Fibroblast of skin of left biceps (primary cell): ENCODE data around the gene APOM.

Source experiments
- DNase-seq, 2 experiments: peaks; one replicate each; pipeline ENCODE4 v3.0.0-alpha.2; 2013; ENCODE audit warnings: low read depth in 2 of 2

Gene APOM

DNA sequence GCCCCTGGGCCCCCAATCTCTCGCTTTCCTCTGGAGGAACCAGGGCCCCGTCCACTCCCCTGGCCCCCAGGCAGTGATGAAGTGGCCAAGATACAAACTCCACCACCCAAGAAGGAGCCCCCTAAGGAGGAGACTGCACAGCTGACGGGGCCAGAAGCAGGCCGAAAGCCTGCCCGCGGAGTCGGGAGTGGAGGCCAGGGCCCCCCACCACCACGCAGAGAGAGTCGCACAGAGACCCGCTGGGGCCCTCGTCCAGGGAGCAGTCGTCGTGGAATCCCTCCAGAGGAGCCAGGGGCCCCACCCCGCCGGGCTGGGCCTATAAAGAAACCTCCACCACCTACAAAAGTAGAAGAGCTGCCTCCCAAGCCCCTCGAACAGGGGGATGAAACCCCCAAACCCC is 24.5 kb upstream of the APOM start:
- DNase-seq: no peak

DNA sequence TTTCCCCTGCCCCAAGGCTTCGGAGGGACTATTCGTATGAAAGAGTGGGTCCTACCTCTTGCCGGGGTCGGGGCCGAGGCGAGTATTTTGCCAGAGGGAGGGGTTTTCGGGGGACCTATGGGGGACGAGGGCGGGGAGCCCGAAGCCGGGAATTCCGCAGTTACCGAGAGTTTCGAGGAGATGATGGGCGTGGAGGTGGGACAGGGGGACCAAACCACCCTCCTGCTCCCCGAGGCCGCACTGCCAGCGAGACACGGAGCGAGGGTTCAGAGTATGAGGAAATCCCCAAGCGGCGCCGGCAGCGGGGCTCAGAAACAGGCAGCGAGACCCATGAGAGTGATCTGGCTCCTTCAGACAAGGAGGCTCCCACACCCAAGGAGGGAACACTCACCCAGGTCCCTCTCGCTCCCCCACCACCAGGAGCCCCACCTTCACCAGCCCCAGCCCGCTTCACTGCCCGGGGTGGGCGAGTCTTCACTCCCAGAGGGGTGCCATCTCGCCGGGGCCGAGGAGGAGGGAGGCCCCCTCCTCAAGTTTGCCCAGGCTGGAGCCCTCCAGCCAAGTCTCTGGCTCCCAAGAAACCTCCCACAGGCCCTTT is 23.9 kb upstream of the APOM start:
- no peak for DNase-seq

DNA sequence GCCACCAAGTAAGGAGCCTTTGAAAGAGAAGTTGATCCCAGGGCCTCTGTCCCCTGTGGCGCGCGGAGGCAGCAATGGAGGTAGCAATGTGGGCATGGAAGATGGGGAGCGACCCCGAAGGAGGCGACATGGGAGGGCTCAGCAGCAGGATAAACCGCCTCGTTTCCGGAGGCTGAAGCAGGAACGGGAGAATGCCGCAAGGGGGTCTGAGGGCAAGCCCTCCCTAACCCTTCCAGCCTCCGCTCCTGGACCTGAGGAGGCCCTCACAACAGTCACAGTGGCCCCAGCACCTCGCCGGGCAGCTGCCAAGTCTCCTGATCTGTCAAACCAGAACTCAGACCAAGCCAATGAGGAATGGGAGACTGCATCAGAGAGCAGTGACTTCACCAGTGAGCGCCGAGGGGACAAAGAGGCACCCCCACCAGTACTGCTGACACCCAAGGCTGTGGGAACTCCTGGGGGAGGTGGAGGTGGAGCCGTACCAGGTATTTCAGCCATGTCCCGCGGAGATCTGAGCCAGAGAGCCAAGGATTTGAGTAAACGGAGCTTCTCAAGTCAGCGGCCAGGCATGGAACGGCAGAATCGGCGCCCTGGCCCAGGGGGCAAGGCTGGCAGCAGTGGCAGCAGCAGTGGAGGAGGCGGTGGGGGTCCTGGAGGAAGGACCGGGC is 23.3 kb upstream of the APOM start:
- no peak for DNase-seq

DNA sequence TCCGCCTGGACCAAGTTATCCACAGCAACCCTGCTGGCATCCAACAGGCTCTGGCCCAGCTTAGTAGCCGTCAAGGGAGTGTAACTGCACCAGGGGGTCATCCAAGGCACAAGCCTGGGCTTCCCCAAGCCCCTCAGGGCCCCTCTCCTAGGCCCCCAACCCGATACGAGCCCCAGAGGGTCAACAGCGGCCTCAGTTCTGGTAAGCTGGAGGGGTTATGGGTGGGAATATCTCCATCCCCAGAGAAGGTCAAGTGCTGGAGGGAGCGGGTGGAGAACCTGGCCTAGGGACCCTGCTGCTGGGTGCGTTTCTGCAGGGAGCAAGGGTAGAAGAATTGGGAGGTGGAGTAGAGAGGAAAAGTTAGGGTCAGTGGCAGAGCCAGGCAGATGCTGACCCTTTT is 22.2 kb upstream of the APOM start:
- no peak for DNase-seq

DNA sequence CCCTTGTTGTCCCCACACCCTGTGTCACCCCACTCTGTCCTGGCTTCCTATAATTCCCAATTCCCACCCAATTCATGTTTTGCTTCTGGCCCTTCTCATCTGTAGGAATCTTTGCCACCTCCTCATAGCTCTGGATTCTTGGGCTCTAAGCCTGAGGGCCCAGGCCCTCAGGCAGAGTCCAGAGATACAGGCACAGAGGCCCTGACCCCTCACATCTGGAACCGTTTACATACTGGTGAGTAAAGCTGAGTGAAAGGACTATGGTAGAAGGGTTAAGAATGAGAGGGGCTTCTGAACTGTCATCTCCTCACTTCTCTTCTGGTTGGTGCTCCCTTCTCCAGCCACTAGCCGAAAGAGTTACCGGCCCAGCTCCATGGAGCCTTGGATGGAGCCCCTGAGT is 21.6 kb upstream of the APOM start:
- no peak for DNase-seq

DNA sequence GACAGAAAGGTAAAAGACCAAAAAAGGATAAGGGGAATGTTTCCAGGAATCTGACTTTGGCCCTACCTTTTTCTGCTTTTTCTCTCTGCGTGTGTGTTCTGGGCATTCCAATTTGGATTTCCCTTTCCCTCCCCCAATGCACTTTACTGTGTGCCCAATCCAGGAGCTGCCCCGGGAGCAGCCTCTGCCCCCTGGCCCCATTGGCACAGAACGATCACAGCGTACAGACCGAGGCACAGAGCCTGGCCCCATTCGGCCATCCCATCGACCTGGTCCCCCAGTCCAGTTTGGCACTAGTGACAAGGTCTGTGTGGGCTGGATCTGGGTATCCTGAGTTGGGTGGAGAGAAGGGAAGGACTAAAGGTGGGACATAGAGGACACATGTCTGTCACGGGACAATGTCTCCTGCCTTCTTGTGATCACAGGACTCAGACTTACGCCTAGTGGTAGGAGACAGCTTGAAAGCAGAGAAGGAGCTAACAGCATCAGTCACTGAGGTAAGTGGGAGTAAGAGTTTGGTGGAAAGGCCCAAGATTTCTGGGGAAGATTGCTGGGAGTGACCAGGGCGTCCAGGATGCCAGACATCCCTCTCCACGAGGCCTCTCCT is 20.6 kb upstream of the APOM start:
- no peak for DNase-seq

DNA sequence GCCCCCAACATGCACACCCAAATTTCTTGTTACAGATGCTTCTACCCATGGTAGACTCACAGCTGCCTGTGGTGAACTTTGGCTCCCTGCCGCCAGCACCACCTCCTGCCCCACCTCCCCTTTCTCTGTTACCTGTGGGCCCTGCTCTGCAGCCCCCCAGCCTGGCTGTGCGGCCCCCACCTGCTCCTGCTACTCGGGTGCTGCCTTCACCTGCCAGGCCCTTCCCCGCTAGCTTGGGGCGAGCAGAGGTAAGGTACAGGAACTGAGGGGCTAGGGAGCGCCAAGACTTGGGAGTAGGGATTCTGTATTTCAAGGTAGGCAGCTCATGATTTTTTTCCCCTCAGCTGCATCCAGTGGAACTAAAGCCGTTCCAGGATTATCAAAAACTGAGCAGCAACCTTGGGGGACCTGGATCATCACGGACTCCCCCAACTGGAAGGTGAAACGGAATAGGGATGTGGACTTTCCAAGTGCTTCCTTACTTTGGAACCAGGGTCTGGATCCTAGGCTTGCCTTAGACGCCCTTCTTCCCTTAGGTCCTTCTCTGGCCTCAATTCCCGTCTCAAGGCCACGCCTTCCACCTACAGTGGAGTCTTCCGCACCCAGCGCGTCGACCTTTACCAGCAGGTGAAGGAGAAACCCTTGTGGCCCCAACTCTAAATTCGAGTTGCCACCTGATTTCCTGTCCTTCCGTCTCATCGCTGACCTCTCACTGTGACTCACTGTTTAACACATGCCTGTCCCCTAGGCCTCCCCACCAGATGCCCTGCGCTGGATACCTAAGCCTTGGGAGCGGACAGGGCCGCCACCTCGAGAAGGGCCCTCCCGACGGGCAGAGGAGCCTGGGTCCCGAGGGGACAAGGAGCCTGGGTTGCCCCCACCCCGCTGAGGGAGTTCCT is 18.7 kb upstream of the APOM start:
- no peak for DNase-seq

DNA sequence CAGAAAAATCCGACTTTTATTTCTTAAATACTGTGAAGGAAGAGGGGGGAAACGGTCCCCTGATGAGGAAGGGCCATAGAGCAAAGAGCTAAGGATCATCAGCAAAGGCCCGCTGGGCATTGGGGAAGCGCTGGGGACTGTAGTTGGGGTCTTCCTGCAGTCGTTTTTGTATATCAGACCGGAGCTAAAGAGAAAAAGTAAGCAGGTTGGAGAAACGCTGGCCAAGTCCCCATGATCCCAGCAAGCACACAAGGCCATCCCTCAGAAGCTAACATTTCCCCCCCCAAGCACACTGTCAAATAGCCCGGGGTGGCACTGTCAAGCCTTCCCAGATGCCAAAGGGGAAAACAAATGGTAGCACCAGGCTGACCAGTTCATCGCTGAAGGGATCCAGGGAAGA is 16.7 kb upstream of the APOM start:
- DNase-seq: no peak

DNA sequence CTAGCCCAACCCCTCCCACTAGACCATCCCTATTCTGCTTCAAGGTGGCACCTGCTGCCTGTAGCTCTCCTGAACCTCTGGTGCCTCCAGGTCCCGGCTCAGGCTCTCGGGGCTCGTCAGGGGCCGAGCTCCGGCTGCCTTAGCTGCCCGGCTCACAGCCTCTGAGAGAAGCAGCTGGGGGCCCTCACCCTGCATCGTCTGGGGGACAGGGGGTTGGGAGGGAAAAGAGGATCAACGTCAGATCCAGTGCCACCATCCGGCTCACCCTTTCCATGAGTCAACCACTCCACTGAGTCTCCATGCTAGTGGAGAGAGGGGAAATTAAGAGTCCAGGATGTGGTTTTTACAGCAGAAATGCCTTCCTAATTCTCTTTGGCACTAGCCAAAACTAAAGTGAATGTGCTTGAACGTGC is 16.2 kb upstream of the APOM start:
- no peak for DNase-seq

DNA sequence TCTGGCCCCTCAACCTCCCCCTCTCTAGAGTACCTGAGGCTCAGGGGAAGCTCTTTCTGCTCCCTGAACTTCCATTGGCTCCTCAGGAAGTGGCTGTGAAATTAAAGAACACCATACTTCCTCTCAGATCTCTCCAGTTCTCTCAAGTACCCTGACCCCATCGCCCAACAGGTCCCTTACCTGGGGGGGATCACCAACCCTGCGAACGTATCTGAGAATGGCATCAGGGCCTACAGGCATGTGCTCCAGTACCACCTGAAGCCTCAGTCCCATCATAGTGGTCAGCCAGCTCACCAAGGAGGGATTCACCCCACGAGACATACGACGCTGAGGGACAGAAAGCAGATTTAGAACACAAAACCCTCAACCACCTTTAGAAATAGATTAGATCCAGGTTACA is 15.1 kb upstream of the APOM start:
- no peak for DNase-seq

DNA sequence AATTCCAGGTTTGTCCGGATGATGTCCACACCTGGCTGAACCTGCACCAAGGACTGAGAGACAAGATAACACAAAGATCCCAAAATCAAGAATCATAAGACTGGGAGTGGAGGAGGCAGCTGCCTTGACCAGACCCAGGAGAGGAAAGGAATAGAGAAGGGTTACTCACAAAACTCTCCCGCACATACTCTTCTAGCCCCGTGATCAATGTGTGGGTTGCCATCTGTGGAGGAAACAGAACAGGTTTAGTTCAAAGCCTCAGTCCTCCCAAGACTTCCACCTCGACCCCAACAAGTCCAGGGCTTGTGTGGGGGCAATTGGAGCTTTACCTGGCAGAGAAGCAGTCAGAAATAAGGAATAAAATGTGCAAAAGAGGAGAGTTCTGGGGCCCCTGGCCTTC is 14.3 kb upstream of the APOM start:
- DNase-seq: no peak

DNA sequence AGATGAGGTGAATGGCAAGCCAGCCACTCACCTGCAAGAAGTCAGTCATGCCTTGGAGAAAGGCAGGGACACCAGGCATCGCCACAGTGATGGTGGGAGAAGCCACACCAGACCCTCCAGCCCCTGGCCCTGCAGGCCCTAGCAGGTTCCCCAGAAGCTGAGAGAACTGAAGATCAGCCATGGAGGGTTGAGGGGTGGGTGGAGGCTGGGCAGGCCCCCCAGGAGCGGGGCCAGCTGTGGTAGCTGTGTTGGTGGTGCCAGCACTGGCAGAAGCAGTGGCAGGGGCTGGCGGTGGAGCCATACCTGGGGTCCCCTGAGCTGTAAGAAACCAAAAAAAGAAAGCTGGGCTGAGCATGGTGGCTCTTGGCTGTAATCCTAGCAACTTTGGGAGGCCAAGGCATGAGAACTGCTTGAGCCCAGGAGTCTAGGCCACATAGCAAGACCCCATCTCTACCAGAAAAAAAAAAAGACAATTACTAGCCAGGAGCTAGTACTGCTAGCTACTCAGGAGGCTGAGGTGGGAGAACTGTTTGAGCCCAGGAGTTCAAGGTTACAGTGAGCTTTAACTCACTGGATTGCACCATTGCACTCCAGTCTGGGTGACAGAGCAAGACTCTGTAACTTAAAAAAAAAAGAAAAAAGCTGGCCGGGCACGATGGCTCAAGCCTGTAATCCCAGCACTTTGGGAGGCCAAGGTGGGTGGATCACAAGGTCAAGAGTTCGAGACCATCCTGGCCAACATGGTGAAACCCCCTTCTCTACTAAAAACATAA is 12.7 kb upstream of the APOM start:
- no peak for DNase-seq

DNA sequence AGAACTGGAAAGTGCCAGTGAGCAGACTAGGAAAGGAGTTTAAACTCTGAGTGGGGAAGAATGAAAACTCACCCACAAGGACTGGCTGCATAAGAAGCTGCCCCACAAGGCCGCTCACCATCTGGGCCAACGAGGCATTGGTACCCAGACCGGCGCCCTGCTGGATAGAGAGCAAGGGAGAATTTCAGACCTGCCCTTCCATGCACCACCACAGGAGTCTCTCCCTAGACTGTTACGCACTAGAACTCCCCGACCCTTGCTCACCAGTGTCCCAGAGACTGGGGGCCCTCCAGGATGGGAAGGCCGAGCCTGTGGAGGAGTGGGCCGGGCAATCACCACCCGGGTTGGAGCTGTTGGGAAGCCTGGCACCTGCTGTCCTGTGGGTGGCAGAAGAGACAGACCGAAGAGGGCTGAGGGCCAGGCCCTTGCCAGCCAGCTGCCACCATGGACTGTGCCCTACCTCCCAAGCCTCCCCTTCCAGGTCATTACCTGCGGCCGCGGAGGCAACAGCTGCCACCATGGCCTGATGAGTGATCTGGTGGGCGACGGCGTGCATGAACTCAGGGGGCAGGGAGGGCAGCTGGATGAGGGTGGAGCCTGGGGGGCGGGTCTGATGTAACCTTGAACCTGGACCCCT is 11.8 kb upstream of the APOM start:
- DNase-seq: no peak

DNA sequence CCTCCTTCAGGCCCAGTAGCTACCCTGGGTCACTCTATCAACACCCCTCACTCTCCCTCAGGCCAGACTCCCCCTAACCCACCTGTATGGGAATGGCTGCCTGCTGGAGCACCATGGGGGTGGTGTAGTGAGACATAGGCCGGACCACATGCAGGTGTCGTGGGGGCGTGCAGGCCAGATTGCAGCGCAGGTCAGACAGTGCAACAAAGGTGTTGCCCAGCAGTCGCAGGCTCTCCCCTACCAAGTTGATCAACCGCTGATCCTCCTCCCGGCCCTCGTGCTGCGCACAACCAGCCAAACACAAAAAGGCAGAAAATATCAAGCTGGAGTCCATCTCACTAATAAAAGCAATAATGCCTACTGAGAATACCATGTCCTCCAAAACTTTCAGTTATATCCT is 10.4 kb upstream of the APOM start:
- no peak for DNase-seq

DNA sequence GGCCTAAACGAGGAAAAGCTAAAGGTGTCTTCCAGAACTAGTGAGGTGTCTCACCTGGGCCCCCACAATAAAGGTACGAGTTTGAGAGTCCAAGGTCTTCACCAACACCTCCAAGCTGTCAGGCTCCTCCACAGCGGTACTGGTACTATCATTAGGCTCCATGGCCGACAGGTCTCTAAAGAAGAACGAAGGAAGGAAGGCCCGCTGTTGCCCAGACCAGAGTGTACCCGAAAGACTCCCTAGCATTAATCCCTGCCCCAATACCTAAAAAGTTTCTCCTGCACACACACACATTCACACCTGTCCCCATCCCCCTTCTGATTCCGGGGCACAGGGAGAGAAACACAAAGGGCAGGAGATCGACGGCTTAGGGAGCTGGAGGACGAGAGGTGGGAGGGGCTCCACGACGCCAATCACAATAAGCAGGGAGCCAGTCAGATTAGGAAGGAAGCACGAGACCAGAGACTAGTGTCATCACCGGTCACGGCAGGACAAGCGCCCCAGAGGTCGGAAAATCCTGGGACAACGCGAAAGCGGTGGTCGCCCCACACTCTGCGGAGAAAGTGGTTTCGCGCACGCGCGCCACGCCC is 4.0 kb upstream of the APOM start:
- DNase-seq: no peak

DNA sequence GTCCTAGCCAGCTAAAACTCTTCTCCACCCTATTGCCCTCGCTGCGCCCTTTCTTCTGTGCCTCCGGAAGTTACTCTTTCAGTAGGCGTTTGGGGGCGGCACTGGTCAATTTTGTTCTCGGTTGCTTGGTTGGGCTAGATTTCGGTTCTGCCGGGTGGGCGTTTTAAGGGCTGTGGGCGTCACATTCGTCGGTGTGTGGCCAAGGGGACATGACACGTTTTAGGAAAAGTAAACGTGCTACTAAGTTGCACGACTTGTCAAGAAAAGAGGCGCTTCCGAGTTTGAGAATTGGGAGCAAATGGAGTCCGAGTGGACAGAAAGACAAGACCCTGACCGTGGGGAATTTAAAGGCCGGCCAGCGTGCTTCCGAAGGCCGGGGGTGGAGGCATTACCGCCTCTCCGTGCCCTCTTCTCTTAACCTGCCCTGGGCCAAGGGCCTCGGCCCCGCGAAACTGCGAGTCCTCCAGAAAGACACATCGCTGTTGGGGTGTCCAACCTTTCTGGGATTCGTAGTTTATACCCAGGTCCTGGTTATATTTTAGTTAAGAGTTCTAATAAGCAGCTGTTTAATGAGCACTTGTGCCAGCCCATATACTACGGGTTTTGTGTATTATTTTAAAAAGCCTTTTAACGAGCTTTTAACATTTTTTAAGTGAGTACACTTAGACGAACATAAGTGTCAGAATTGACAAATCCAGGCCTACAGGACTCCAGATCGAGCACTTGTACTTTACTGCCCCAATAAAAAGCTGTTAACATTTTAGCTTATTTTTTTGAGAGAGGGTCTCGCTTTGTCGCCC is 2.6 kb upstream of the APOM start:
- DNase-seq: no peak

DNA sequence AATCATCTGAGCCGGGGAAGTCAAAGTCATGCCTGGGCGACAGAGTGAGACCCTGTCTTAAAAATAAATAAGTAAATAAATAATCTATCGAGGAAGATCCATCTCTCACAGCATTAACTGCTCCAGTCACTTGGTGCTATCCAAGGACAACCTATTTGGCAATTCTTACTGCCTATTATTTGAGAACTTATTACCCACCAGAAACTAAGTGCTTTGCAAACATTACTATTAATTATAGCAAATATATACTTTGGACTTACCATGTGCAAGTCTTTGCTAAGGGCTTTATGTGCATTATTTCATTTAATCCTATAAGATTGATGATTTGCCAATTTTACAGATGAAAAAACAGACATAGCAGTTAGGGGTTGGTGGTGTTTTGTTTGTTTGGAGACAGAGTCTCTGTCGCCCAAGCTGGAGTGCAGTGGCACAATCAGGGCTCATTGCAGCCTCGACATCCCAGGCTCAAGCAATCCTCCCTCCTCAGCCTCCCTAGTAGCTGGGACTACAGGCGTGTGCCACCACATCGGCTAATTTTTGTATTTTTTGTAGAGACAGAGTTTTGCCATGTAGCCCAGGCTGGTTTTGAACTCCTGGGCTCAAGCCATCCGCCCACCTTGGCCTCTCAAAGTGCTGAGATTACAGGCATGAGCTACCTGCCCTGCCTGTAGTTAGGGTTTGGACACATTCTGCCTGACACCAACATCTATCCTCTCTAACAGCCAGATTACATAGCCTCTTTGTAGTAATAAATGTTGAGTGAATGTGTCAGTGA is 933 bp upstream of the APOM start:
- DNase-seq: no peak

DNA sequence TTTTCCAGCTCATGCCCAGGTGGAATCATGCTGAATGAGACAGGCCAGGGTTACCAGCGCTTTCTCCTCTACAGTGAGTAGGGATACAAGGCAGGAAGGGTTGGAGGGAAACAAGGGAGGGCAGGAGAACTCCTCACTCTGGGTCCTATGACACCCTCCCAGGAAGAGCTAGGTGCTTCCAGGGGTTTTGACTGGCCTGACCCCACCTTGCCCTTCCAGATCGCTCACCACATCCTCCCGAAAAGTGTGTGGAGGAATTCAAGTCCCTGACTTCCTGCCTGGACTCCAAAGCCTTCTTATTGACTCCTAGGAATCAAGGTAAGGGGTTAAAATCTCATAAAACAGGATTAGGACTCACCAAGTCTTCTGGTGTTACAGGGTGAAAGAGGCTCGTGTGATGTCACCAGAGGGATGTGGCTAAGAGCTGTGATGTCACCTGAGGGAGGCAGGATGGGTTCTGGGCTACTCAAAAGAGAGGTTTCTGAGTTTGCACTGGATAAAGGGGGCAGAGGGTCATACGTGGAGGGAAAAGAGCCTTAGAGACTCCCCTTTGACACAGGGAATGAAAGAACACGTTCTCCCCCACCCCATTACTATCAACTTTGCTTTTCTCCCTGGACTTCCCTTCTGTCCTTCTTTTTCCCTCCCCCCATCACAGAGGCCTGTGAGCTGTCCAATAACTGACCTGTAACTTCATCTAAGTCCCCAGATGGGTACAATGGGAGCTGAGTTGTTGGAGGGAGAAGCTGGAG is 1.9 kb downstream of the APOM start:
- DNase-seq: no peak
